Measurements from ENCODE around the gene FGF3. TPM values are rescaled to one million over a fixed set of nuclear protein-coding genes. Genes with fewer than 3 reads are reported as not detected.

FGF3 gene
- total RNA-seq, 3 donors from 2014 or later, result not detected

DNA sequence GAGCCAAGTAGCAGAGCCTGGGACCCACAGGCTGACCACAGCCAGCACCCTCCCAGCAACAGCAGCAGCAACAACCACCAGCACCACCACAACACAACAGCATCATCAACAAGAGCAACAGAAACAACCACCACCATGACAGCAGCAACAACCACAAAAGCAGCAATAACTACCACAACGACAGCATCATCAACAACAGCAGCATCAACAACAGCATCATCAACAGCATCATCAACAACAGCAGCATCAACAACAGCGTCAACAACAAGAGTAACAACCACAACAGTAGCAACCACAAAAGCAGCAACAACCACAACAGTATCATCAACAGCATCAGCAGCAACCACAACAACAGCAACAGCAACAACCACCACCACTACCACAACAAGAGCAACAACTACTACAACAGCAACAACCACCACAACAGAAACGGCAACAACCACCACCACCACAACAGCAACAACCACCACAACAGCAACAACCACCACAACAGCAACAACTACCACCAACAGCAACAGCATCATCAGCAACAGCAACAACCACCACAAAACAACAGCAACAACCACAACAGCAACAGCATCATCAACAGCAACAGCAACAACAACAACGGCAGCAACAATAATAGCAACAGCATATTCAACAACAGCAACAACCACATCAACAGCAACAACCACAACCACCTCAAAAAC is 22.1 kb upstream of the FGF3 start:
- no peak for DNase-seq (ENCODE audit: low spot score in 2 of 2)
- TF ChIP-seq POLR2AphosphoS5 (IDR thresholded peaks at IDR 0.05), result no peak
- no peak for TF ChIP-seq POLR2A (IDR thresholded peaks at IDR 0.05)
- no peak for TF ChIP-seq CTCF (IDR thresholded peaks at IDR 0.05)
- Histone ChIP-seq H3K4me3 (no peak overlapping the region), H3K27me3 (peaks cover 0 to 11% of the 10 kb centered on the region in 2 donors), H3K4me1 (no peaks in the 10 kb centered on the region), H3K9me3 (no peaks in the 10 kb centered on the region), H3K36me3 (no peaks in the 10 kb centered on the region), H3K27ac (no peak overlapping the region)
- intact Hi-C loops (cut with DNase I; ENCODE audit: low total_unique reads), result no loop called here

DNA sequence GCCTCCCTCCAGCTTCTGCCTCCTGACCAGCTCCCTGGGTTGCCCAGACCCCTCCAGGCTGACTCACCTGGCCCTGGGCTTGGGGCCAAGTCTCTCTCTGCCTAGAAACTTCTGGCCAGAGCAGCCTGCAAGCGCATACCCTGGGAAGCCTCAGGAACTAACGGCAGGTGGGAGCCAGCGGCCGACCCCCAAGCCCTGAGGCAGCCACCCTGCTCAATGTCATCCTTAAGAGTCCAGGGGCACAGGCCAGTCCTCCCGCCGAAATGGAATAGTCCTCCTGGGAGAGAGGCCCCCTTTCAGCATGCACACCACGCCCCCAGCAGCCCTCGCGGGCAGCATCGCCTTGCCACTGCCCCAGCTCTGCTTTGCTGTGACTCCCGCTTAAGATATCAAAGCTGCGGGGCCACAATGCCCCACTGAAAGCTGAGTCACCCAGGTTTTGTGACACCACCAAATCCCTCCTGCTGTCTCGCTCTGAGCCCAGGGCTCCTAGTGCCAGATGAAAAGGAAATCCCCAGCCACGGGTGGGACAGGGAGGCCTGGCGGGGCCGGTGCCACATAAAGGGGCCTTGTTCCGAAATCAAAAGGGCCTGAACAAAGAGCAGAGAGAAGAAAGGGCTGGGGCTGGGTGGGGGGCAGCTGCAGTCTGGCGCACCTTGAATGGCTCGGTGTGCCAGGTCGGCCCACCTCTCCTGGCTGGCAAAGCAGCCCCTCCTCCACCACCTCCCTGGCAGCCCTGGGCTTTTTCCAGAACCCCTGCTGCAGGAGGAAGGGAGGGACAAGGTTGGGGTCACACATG is 21.4 kb upstream of the FGF3 start:
- Histone ChIP-seq H3K27me3 (peaks cover 0 to 11% of the 10 kb centered on the region in 2 donors), H3K4me3 (no peak overlapping the region), H3K9me3 (no peaks in the 10 kb centered on the region), H3K4me1 (no peaks in the 10 kb centered on the region), H3K36me3 (no peaks in the 10 kb centered on the region), H3K27ac (no peak overlapping the region)
- no peak for DNase-seq (ENCODE audit: low spot score in 2 of 2)
- TF ChIP-seq POLR2AphosphoS5 (IDR thresholded peaks at IDR 0.05), result no peak
- TF ChIP-seq POLR2A (IDR thresholded peaks at IDR 0.05), result no peak
- no peak for TF ChIP-seq CTCF (IDR thresholded peaks at IDR 0.05)
- intact Hi-C loops (cut with DNase I; ENCODE audit: low total_unique reads), result no loop called here

DNA sequence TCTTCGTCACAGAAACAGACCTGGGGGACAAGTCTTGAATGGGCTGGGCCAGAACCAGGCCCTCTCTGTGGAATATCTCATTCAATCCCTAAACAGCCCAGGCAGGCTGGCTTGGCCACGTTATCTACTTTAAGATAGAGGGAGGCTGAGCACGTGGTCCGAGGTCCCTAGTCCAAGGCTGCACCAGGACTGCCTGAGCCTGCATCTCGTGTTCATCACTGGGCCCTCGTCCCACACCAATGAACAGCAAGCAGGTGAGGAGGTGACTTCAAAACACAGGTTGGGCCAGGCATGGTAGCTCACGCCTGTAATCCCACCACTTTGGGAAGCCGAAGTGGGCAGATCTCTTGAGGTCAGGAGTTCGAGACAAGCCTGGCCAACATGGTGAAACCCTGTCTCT is 20.3 kb upstream of the FGF3 start:
- Histone ChIP-seq H3K27ac (no peak overlapping the region), H3K36me3 (no peaks in the 10 kb centered on the region), H3K4me1 (no peaks in the 10 kb centered on the region), H3K4me3 (no peak overlapping the region), H3K27me3 (peaks cover 0 to 11% of the 10 kb centered on the region in 2 donors), H3K9me3 (no peaks in the 10 kb centered on the region)
- TF ChIP-seq POLR2AphosphoS5 (IDR thresholded peaks at IDR 0.05), result no peak
- no peak for TF ChIP-seq POLR2A (IDR thresholded peaks at IDR 0.05)
- TF ChIP-seq CTCF (IDR thresholded peaks at IDR 0.05), result no peak
- DNase-seq (ENCODE audit: low spot score in 2 of 2), result no peak
- intact Hi-C loops (cut with DNase I; ENCODE audit: low total_unique reads), result no loop called here

DNA sequence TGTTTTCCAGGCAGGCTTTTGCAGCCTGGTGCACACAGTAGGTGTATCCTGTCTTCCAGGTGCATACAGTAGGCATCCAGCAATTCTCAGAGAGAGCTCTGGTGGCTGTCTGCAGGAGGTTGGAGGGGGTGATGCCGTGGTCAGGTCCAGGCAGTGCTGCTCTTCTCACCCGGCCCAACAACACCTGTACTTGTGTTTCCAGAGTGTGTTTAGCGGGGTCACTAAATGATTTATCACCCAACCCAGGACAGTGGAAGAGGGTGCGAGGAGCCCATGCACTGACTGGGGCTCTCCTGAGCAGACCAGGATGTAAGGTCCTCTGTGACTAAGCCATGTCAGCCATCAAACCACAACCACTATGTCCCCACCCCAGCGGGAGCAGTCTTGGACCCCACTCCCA is 18.6 kb upstream of the FGF3 start:
- DNase-seq (ENCODE audit: low spot score in 2 of 2), result peak in 1 of 2 donors; percentile 22
- Histone ChIP-seq H3K27ac (no peak overlapping the region), H3K27me3 (peaks cover 0 to 11% of the 10 kb centered on the region in 2 donors), H3K4me1 (no peaks in the 10 kb centered on the region), H3K9me3 (no peaks in the 10 kb centered on the region), H3K36me3 (no peaks in the 10 kb centered on the region), H3K4me3 (no peak overlapping the region)
- TF ChIP-seq POLR2A (IDR thresholded peaks at IDR 0.05) (no peak), POLR2AphosphoS5 (IDR thresholded peaks at IDR 0.05) (no peak), CTCF (IDR thresholded peaks at IDR 0.05) (no peak)
- intact Hi-C loops (cut with DNase I; ENCODE audit: low total_unique reads), result no loop called here

DNA sequence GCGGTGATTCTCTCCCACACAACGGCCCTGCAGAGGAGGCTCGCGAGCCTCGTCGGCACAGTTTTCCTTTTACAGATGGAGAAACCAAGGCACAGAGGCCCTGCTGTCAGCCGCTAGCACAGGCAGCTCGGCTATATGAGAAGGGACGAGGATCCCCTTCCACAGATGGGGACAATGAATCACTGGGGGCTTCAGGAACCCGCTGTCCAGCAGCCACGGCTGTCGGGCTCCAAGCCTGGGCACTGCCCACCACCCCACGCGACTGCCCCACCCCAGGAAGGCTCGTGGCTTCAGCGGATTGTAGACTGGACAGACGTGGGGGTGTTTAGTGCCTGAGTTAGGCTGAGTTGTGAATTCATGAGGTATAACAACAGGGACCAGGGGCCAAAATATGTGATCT is 17.2 kb upstream of the FGF3 start:
- H3K4me3 ChIP-seq, result no peak overlapping the region
- H3K27ac ChIP-seq, result no peak overlapping the region
- DNase-seq (ENCODE audit: low spot score in 2 of 2), result no peak
- no peaks in the 10 kb centered on the region for H3K9me3 ChIP-seq
- no peaks in the 10 kb centered on the region for H3K36me3 ChIP-seq
- intact Hi-C loops (cut with DNase I; ENCODE audit: low total_unique reads), result no loop called here
- TF ChIP-seq POLR2A (IDR thresholded peaks at IDR 0.05), result no peak
- TF ChIP-seq CTCF (IDR thresholded peaks at IDR 0.05), result no peak
- TF ChIP-seq POLR2AphosphoS5 (IDR thresholded peaks at IDR 0.05), result no peak
- peaks cover 0 to 14% of the 10 kb centered on the region in 2 donors for H3K27me3 ChIP-seq
- no peaks in the 10 kb centered on the region for H3K4me1 ChIP-seq
